ENCODE results near the gene PTGDS. TPM values are rescaled to one million over a fixed set of nuclear protein-coding genes. Genes with fewer than 3 reads are reported as not detected.

PTGDS gene
- total RNA-seq, 1 experiment from 2014 or later: not detected

GRCh38 chr9:136985027-136985602 lies 7.8 kb downstream of the PTGDS start:
- POLR2A ChIA-PET: no interaction called here
- no peaks in the 10 kb centered on the region for H3K9me3 Mint-ChIP-seq (ENCODE audit: unreplicated experiment)
- H3K27ac Mint-ChIP-seq (ENCODE audit: unreplicated experiment): no peak overlapping the region
- H3K4me3 ChIP-seq (ENCODE audit: low read depth, low read length): no peak overlapping the region
- TF ChIP-seq CTCF (IDR thresholded peaks at IDR 0.05; ENCODE audit: insufficient read depth in 1 of 2, low read depth in 1 of 2, low read length in 1 of 2, severe bottlenecking in 1 of 2, unreplicated experiment in 1 of 2): no peak
- H3K9me3 ChIP-seq: no peaks in the 10 kb centered on the region
- peaks cover 19% of the 10 kb centered on the region for H3K4me1 ChIP-seq
- intact Hi-C loops (cut with micrococcal nuclease; ENCODE audit: unreplicated experiment): no loop called here
- no peak overlapping the region for H3K4me3 Mint-ChIP-seq (ENCODE audit: unreplicated experiment)
- H3K4me1 Mint-ChIP-seq (ENCODE audit: low read depth, unreplicated experiment): peaks cover 23% of the 10 kb centered on the region
- H3K36me3 ChIP-seq (ENCODE audit: control insufficient read depth, insufficient read depth, low read length): no peaks in the 10 kb centered on the region
- H3K27me3 Mint-ChIP-seq (ENCODE audit: insufficient read depth, unreplicated experiment): no peaks in the 10 kb centered on the region
- no TSS peak for BruUV-seq (replicated peaks)
- H3K36me3 Mint-ChIP-seq (ENCODE audit: insufficient read depth, unreplicated experiment): peaks cover 6% of the 10 kb centered on the region
- DNase-seq: no peak
- no peaks in the 10 kb centered on the region for H3K27me3 ChIP-seq (replicated peaks; ENCODE audit: control insufficient read depth, insufficient read depth, low read length)
- CTCF ChIA-PET: interaction anchor here (0.6 kb wide), 1 partner anchor 91 kb away, joined by 8 read pairs; no protein-coding TSS in a partner anchor

- CTCF ChIA-PET: interaction anchor here (1.0 kb wide), 1 partner anchor 43 kb away, joined by 3 read pairs; no protein-coding TSS in a partner anchor
- Mint-ChIP-seq H3K36me3 (ENCODE audit: insufficient read depth, unreplicated experiment) (peaks cover 11% of the 10 kb centered on the region), H3K4me1 (ENCODE audit: low read depth, unreplicated experiment) (peaks cover 30% of the 10 kb centered on the region), H3K9me3 (ENCODE audit: unreplicated experiment) (no peaks in the 10 kb centered on the region), H3K4me3 (ENCODE audit: unreplicated experiment) (no peak overlapping the region), H3K27ac (ENCODE audit: unreplicated experiment) (no peak overlapping the region), H3K27me3 (ENCODE audit: insufficient read depth, unreplicated experiment) (no peaks in the 10 kb centered on the region)
- intact Hi-C loops (cut with micrococcal nuclease; ENCODE audit: unreplicated experiment): no loop called here
- POLR2A ChIA-PET: no interaction called here
- no TSS peak for BruUV-seq (replicated peaks)
- Histone ChIP-seq H3K4me3 (ENCODE audit: low read depth, low read length) (no peak overlapping the region), H3K36me3 (ENCODE audit: control insufficient read depth, insufficient read depth, low read length) (no peaks in the 10 kb centered on the region), H3K4me1 (peaks cover 27% of the 10 kb centered on the region), H3K9me3 (no peaks in the 10 kb centered on the region), H3K27me3 (replicated peaks; ENCODE audit: control insufficient read depth, insufficient read depth, low read length) (no peaks in the 10 kb centered on the region)
- DNase-seq: no peak
- no peak for TF ChIP-seq CTCF (IDR thresholded peaks at IDR 0.05; ENCODE audit: insufficient read depth in 1 of 2, low read depth in 1 of 2, low read length in 1 of 2, severe bottlenecking in 1 of 2, unreplicated experiment in 1 of 2)
Observed at GRCh38 chr9:136985853-136986252, 8.5 kb downstream of the PTGDS start.

GRCh38 chr9:136988872-136989271 lies 11.6 kb downstream of the PTGDS start:
- H3K4me3 ChIP-seq (ENCODE audit: low read depth, low read length): no peak overlapping the region
- H3K27ac Mint-ChIP-seq (ENCODE audit: unreplicated experiment): peak overlapping the region; percentile 14
- peaks cover 18% of the 10 kb centered on the region for H3K36me3 Mint-ChIP-seq (ENCODE audit: insufficient read depth, unreplicated experiment)
- peaks cover 30% of the 10 kb centered on the region for H3K4me1 Mint-ChIP-seq (ENCODE audit: low read depth, unreplicated experiment)
- ChIA-PET POLR2A (no interaction called here), CTCF (interaction anchor here (0.6 to 1.4 kb wide), 5 partner anchors 41 to 616 kb away, joined by 3 to 4 read pairs (median 3); no protein-coding TSS in a partner anchor)
- TF ChIP-seq CTCF (IDR thresholded peaks at IDR 0.05; ENCODE audit: insufficient read depth in 1 of 2, low read depth in 1 of 2, low read length in 1 of 2, severe bottlenecking in 1 of 2, unreplicated experiment in 1 of 2): no peak
- H3K27me3 Mint-ChIP-seq (ENCODE audit: insufficient read depth, unreplicated experiment): no peaks in the 10 kb centered on the region
- no peaks in the 10 kb centered on the region for H3K27me3 ChIP-seq (replicated peaks; ENCODE audit: control insufficient read depth, insufficient read depth, low read length)
- DNase-seq: no peak
- H3K9me3 ChIP-seq: no peaks in the 10 kb centered on the region
- no TSS peak for BruUV-seq (replicated peaks)
- H3K4me1 ChIP-seq: peaks cover 39% of the 10 kb centered on the region
- H3K36me3 ChIP-seq (ENCODE audit: control insufficient read depth, insufficient read depth, low read length): no peaks in the 10 kb centered on the region
- no peaks in the 10 kb centered on the region for H3K9me3 Mint-ChIP-seq (ENCODE audit: unreplicated experiment)
- no peak overlapping the region for H3K4me3 Mint-ChIP-seq (ENCODE audit: unreplicated experiment)
- intact Hi-C loops (cut with micrococcal nuclease; ENCODE audit: unreplicated experiment): no loop called here

Data from Caco-2 (cell line).